Measurements from ENCODE around the gene MGAT5.
A peak's percentile ranks its signal among the peaks of the same experiment; 100 is the strongest.

MGAT5 gene, protein sequence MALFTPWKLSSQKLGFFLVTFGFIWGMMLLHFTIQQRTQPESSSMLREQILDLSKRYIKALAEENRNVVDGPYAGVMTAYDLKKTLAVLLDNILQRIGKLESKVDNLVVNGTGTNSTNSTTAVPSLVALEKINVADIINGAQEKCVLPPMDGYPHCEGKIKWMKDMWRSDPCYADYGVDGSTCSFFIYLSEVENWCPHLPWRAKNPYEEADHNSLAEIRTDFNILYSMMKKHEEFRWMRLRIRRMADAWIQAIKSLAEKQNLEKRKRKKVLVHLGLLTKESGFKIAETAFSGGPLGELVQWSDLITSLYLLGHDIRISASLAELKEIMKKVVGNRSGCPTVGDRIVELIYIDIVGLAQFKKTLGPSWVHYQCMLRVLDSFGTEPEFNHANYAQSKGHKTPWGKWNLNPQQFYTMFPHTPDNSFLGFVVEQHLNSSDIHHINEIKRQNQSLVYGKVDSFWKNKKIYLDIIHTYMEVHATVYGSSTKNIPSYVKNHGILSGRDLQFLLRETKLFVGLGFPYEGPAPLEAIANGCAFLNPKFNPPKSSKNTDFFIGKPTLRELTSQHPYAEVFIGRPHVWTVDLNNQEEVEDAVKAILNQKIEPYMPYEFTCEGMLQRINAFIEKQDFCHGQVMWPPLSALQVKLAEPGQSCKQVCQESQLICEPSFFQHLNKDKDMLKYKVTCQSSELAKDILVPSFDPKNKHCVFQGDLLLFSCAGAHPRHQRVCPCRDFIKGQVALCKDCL

DNA sequence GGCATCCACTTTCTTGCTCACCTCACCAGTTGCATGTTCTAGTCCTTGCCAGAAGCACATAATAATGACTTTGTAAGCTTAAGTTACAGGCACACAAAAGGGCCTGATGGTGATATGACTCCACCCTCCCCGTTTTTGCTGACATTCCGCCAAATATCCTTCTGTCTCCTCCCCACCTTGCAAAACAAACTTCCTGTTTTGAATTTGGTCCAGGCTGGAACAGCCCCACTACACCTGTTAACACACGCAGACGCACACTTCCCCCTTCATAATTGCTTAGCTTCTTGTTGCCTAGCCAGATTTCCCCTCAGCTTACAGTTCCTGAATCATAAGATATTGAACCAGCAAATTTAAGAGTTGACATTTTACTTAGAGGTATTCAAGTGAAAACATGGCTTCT lies at the start of gene MGAT5:
Gene MGAT5 (plus strand): TSS at position 269 of the 400 bp plus-strand sequence. CDS start 332 bp downstream, outside the sequence.
- no peak for DNase-seq

- no peak for DNase-seq
Measured at GRCh38 chr2:134205087-134205486, 48.8 kb upstream of the MGAT5 start.

DNA sequence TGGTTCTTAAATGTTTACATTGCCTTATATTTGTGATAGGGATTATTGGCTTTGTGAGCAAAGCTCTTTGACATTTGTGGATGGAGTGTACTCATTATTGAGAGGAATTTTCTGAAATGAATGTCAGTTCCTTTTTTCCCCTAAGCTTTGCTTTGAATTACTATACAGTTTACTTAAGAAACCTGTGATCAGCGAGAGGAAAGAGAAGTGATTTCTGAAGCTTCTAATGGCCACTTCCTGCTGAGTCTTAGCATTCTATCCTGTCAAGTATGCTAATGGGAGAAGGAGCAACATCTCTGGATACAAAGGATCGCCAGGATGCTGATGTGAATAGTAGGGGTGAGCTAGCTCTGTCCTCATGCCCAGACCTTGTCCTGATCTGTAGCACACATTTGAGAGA lies 47.8 kb upstream of the MGAT5 start:
- no peak for DNase-seq

DNA sequence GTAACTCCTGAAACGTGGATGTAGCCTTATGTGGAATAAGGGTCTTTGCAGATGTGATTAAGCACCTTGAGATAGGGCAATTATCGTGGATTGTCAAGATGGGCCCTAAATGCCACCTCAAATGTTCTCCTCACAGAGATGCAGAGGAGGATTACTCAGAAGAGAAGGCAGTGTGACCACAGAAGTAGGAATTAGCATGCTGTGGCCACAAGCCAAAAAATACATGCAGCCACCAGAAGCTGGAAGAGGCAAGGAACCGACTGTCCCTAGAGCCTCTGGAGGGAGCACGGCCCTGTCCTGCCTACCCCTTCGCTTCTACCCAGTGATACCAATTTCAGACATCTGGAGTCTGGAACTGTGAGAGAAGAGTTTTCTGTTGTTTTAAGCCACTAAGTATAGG lies 47.3 kb upstream of the MGAT5 start:
- DNase-seq: no peak

DNA sequence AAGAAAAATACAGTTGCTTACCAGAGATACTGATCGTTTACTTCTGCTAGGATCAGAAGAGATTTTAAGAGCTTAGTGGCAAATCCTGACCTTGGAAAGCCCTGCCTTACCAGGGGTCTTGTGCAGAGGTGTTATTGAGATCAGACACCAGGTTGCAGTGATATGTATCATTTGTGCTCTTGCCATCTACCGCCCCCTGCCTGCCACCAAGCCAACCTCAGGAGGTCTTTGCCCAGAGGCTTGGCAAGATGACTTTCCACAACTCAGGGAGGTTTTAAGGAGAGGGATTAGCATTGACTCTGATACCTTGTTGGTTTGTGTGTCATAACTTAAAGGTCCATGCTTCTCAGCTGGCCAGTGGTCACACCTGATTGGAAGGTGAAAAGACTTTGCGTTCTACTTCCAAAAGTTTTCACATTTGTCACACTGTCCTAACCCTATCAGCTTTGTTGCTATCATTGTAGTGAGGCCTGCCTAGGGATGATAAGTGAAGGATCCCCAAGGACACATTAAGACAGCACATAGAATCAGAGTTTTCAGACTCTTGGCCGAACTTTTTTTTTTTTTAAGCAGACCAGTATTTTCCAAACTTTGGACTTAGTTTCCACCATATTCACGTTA lies 46.2 kb upstream of the MGAT5 start:
- peak; percentile 68 for DNase-seq

DNA sequence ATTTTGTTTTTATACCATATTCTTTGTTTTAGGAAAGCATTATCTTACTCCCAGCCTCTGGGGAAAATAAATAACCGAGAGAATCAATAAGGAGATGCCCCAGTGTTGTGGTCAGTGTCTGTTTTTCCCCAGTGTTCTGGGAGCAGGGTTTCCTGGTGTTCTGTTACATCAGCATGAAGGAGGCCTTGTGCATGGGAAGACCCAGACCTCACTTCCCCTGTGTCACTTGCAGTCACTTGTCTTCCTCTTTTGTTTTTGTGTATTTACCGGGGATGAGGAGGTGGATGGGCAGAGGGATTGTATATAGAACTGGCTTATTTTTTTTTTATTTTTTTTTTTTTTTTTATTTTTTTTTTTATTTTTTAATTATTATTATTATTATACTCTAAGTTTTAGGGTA lies 45.0 kb upstream of the MGAT5 start:
- no peak for DNase-seq

DNA sequence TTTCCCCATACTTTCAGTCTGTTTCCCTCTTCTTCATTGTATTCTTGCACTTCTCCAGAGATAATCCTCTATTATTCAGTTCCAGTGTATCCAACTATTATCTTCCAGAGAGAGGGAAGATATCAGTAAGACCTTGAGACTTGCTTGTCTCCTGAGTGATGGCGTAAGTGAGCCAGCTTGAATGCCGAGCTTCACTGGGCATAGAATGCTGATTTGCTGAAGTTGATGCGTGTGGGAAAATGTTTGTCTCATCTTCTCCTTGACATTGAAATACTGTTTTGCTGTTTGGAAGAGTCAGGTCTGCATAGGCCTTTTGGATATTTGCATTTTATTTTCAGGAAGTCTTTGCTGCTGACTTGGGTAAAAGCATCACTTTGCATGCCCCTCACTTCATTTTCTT lies 41.1 kb upstream of the MGAT5 start:
- no peak for DNase-seq

- no peak for DNase-seq
Measured at GRCh38 chr2:134216152-134216829, 37.6 kb upstream of the MGAT5 start.

GRCh38 chr2:134217351-134217750 lies 36.5 kb upstream of the MGAT5 start:
- peak; percentile 55 for DNase-seq

GRCh38 chr2:134217924-134218323 lies 35.9 kb upstream of the MGAT5 start:
- peak; percentile 37 for DNase-seq

GRCh38 chr2:134218414-134218813 lies 35.5 kb upstream of the MGAT5 start:
- DNase-seq: no peak

- DNase-seq: peak; percentile 52
Measured at GRCh38 chr2:134218930-134219658, 34.8 kb upstream of the MGAT5 start.

DNA sequence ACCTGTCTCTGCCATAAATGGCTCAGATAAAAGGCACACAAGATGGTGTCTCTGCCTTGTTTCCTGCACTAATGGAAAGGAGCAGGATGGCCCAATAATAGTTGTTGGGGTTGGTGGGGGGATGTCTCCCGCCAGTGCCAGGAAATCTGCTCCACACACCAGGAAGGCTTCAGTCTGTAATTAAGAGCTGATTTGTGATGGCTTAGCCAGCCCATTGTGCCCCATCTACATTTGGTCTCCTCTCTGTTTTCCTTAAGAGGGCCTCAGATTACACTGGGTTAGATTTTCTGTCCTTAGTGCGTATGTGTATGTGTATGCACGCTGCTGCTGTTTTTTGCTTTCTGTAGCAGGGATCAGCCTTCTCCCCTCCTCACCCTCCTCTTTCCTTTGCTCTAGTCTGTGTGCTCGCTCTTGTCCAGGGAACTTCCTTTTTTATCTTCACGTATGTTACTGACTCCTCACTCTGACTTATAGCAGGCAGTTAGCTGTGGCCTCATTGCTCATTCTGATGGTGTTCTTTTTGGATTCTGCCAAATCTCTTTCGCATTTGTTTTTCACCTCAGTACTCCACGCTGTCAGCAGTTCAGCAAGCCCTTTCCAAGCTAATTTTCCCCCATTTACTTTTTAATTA lies 33.4 kb upstream of the MGAT5 start:
- no peak for DNase-seq

DNA sequence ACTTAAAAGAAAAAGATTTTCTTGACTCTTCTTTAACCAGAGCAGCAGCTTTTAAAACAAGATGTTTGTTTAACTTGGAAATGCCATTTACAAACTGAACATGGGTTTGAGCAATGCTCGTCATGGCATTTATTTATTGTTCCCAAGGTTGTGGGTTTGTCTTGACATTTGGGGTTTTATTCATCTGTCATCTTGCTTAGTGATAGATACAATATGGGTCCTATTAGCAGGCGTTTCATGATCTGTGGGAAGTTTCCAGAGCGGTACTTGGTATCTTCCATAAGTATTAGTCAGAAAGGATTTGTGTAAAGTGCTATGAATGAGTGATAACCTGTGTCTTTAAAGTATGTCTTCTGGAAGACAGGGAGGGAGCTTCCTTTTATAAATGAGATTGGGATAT lies 29.9 kb upstream of the MGAT5 start:
- no peak for DNase-seq

- DNase-seq: no peak
Measured at GRCh38 chr2:134225173-134225572, 28.7 kb upstream of the MGAT5 start.

GRCh38 chr2:134225841-134226240 lies 28.0 kb upstream of the MGAT5 start:
- DNase-seq: no peak

DNA sequence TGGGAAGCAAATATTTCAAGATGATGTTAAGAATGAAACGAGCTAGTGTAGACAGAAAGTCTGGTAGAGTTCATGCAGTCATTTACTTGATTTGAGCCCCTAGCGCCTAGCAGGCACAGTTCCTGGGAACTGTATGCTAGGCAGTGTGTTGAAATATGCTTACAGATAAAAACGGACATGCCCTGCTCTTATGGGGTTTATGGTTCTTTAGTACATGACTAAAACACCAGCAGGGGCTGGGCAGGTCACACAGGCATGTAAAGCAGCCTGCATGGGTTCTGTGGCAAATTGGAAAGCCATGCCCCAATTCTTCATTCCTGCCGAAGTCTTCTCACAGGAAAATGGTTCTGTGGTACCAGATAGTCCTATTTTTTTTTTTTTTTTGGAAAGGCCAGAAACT lies 27.3 kb upstream of the MGAT5 start:
- no peak for DNase-seq

- no peak for DNase-seq
Measured at GRCh38 chr2:134227666-134228065, 26.2 kb upstream of the MGAT5 start.

GRCh38 chr2:134228493-134228903 lies 25.4 kb upstream of the MGAT5 start:
- no peak for DNase-seq

DNA sequence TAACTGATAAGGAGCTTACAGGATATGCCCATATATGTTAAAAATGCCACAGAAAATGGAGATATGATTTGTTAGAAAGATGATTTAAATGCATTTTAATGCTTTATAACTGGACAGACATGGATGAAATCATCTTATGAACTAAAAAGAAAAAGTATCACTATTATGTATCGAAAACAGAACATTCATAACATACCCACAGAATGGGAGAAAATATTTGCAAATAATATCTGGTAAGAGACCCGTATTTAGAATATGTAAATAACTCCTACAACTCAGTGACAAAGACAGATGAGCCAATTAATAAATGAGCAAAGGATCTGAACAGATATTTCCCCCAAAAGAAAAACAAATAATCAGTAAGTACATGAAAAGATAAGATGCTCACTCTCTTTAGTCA lies 24.3 kb upstream of the MGAT5 start:
- DNase-seq: no peak

GRCh38 chr2:134230885-134231284 lies 23.0 kb upstream of the MGAT5 start:
- DNase-seq: no peak
